ENCODE results near the gene NISCH. TPM values are rescaled to one million over a fixed set of nuclear protein-coding genes. Genes with fewer than 3 reads are reported as not detected.

The NISCH gene
- total RNA-seq, 1 experiment from 2014 or later: 104 TPM

GRCh38 chr3:52463416-52463815 lies 8.0 kb downstream of the NISCH start:
- no peak overlapping the region for H3K23ac ChIP-seq (ENCODE audit: insufficient read length, low read depth, low read length)
- no peak overlapping the region for H4K91ac ChIP-seq (ENCODE audit: insufficient read length, low read depth, low read length)
- H2BK5ac ChIP-seq (ENCODE audit: insufficient read length, low read length): no peak overlapping the region
- H2BK12ac ChIP-seq (ENCODE audit: insufficient read length, low read depth, low read length): no peak overlapping the region
- no peaks in the 10 kb centered on the region for H4K20me1 ChIP-seq (ENCODE audit: control insufficient read depth, insufficient read depth, insufficient read length)
- H3K79me2 ChIP-seq (ENCODE audit: insufficient read depth, low read length): no peaks in the 10 kb centered on the region
- no peak overlapping the region for H4K5ac ChIP-seq (ENCODE audit: insufficient read length, low read depth, low read length)
- H3K9me3 ChIP-seq (ENCODE audit: control insufficient read depth, low read depth, low read length): no peaks in the 10 kb centered on the region
- H3K27ac ChIP-seq (ENCODE audit: insufficient read length, low read depth, low read length): no peak overlapping the region
- Mint-ChIP-seq H3K27me3 (ENCODE audit: low read depth) (no peaks in the 10 kb centered on the region), H3K27ac (no peak overlapping the region), H3K4me3 (no peak overlapping the region), H3K36me3 (ENCODE audit: insufficient read depth in 1 of 3, low read depth in 3 of 3) (peaks cover 24 to 64% (median 63%) of the 10 kb centered on the region in 3 experiments; a peak in 6 of 7 replicates), H3K9me3 (no peaks in the 10 kb centered on the region), H3K4me1 (peaks cover under 1 to 4% of the 10 kb centered on the region in 2 experiments; a peak in 3 of 4 replicates)
- H3K14ac ChIP-seq (ENCODE audit: insufficient read depth, low read length): no peak overlapping the region
- H2BK120ac ChIP-seq (ENCODE audit: low read depth, low read length, poor library complexity, severe bottlenecking): no peak overlapping the region
- H3K23me2 ChIP-seq (ENCODE audit: insufficient read length, low read depth, low read length, poor library complexity, severe bottlenecking): no peaks in the 10 kb centered on the region
- TF ChIP-seq CTCF (conservative IDR thresholded peaks at IDR 0.05): no peak
- H3K4me1 ChIP-seq (ENCODE audit: insufficient read depth, low read length): no peaks in the 10 kb centered on the region
- H3K9ac ChIP-seq (ENCODE audit: extremely low read depth, insufficient read length, low read length): no peak overlapping the region
- no peak overlapping the region for H3K4me2 ChIP-seq (ENCODE audit: insufficient read depth, insufficient read length, low read length)
- no peak overlapping the region for H3K18ac ChIP-seq (ENCODE audit: insufficient read length, low read depth, low read length)
- no peak overlapping the region for H2AK5ac ChIP-seq (ENCODE audit: insufficient read length, low read length)
- H3K27me3 ChIP-seq (ENCODE audit: insufficient read depth, low read length): no peaks in the 10 kb centered on the region
- H2AFZ ChIP-seq (ENCODE audit: low read length): no peak overlapping the region
- H3K56ac ChIP-seq (ENCODE audit: insufficient read length, low read depth, low read length): no peak overlapping the region
- no peak overlapping the region for H4K8ac ChIP-seq (replicated peaks; ENCODE audit: insufficient read length, low read depth, low read length)
- no peak overlapping the region for H3T11ph ChIP-seq (ENCODE audit: low read length)
- H3K4ac ChIP-seq (ENCODE audit: low read depth, low read length): no peak overlapping the region
- H2BK20ac ChIP-seq (ENCODE audit: low read depth, low read length, poor library complexity, severe bottlenecking): no peak overlapping the region
- no peak overlapping the region for H2BK15ac ChIP-seq (ENCODE audit: low read depth, low read length)
- DNase-seq: no peak
- no CpG with 5 or more reads among the region's 5 CpGs for WGBS (ENCODE audit: extremely low coverage, insufficient read length, low lambda C conversion rate)
- peaks cover 5% of the 10 kb centered on the region for H3K79me1 ChIP-seq (ENCODE audit: insufficient read depth, low read depth, low read length, poor library complexity, severe bottlenecking)

Data from H9 (cell line).